GM10266 (cell line): Measurements from ENCODE around the gene ANAPC16.

ENCODE experiments used
- DNase-seq: peaks from one replicate; pipeline ENCODE4 v3.0.0; 2012; ENCODE audit errors: extremely low spot score
- CTCF ChIP-seq: IDR thresholded peaks from 2 replicates; pipeline ENCODE4 v1.5.1; 2012; ENCODE audit warnings: mild to moderate bottlenecking, low read depth; ENCODE audit not compliant: control insufficient read depth, insufficient read depth; ENCODE audit errors: missing control alignments

Gene ANAPC16

GRCh38 chr10:72173619-72174296 is 42.1 kb upstream of the ANAPC16 start:
- DNase-seq, result no peak
- no peak for TF ChIP-seq CTCF

GRCh38 chr10:72174297-72174662 is 41.5 kb upstream of the ANAPC16 start:
- TF ChIP-seq CTCF, result no peak

GRCh38 chr10:72175149-72175548 is 40.7 kb upstream of the ANAPC16 start:
- no peak for DNase-seq
- TF ChIP-seq CTCF, result no peak

More at GRCh38 chr10:72174297-72174662, 41.5 kb upstream of the ANAPC16 start:
- DNase-seq, result no peak

- DNase-seq, result no peak
These were observed 39.1 kb upstream of the ANAPC16 start for GRCh38 chr10:72176701-72177100.

GRCh38 chr10:72177454-72177853 is 38.4 kb upstream of the ANAPC16 start:
- no peak for TF ChIP-seq CTCF
- no peak for DNase-seq

More at GRCh38 chr10:72176701-72177100, 39.1 kb upstream of the ANAPC16 start:
- TF ChIP-seq CTCF, result no peak

GRCh38 chr10:72184156-72184555 is 31.7 kb upstream of the ANAPC16 start:
- TF ChIP-seq CTCF, result no peak
- no peak for DNase-seq

GRCh38 chr10:72186258-72186981 is 29.4 kb upstream of the ANAPC16 start:
- no peak for TF ChIP-seq CTCF
- DNase-seq, result no peak
